Stimulated activated naive CD4-positive, alpha-beta T cell (primary cell): ENCODE data around the gene CUL3.
"Not testable (repeated sequence)": the region's sequence is repeated elsewhere in the genome, so short reads cannot be mapped to it uniquely, and the experiment has no call there.

Experiments
- DNase-seq, 6 experiments: peaks; one replicate each; lab custom pipeline; 2025; lab: John Stamatoyannopoulos, UW

Gene CUL3

GRCh38 chr2:224543939-224544338 lies 41.2 kb downstream of the CUL3 start:
- DNase-seq: no peak

DNA sequence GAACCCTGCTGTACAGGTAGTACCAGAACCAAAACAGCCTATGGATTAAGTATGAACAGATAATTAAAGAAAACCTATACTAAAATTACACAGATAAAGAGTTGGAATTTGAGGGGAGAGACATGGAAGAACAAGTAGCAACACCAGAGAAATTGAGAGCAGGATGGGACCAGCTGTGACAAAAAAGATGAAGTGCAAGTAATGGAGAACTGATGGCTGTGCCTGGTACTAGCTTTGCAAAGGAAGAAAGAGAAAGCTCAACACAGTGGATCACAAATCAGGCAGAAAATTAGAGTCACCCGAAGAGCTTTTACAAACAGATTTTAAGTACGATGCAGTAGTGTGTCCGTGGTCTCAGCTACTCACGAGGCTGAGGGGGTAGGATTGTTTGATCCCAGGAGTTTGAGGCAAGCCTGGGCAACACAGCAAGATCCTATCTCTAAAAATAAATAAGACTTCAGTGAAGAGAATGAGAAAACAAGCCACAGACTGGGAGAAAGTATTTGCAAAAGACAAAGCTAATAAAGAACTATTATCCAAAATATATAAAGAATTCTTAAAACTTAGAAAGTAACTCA lies 46.5 kb downstream of the CUL3 start:
- DNase-seq: no peak

GRCh38 chr2:224532931-224533330 lies 52.2 kb downstream of the CUL3 start:
- DNase-seq: no peak

DNA sequence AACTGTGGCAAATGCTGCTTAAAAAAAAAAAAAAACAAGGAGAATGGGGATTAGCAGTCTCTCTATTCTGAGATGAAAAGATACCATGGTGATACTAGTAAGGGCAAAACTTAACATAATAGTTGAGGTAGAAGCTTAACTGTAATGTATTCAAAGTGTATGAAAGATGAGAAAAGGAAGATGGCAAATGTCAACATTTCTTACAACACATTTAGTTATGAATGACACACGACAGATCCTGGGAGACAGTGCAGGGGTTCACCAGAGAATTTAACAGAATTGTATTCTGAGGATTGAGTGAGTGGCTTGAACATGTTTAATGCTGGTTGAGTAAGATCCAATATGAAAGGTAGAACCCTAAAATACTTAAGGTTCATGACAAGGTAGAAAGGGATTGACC lies 52.7 kb downstream of the CUL3 start:
- no peak for DNase-seq

DNA sequence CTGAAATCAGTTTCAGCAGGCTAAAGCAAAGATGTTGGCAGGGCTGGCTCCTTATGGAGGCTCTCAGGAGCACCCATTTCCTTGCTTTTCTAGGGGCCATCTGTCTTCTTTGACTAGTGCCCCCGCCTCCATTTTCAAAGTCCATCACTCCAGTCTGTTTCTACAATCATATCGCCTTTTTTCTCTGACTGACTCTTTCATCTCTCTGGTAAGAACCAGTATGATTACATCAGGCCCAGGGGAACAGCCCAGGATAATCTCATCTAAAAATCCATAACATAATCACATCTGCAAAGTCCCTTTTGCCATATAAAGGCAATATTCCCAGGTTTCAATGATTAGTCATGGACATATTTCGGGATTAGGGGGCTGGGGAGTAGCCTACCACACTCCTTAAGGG lies 57.0 kb downstream of the CUL3 start:
- no peak for DNase-seq

DNA sequence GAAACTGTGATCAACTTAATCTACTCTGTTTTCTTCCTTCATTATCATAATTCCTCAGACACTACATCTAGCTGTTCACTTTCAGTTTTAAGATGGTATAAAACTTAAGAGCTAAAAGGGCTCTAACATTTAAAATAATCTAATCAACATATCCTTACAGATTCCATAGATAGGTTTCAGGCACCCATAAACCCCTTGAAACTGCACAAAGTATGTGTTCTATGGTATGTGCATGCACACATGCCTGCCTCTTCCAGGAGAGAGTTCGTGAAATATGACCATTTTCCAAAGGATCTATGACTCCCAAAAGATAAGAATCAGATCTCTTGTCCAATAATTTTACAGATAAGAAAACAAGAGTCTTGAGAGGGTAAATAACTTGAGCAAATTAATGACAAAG lies 59.4 kb downstream of the CUL3 start:
- DNase-seq: no peak

- DNase-seq: no peak
Measured at GRCh38 chr2:224524657-224525056, 60.5 kb downstream of the CUL3 start.

DNA sequence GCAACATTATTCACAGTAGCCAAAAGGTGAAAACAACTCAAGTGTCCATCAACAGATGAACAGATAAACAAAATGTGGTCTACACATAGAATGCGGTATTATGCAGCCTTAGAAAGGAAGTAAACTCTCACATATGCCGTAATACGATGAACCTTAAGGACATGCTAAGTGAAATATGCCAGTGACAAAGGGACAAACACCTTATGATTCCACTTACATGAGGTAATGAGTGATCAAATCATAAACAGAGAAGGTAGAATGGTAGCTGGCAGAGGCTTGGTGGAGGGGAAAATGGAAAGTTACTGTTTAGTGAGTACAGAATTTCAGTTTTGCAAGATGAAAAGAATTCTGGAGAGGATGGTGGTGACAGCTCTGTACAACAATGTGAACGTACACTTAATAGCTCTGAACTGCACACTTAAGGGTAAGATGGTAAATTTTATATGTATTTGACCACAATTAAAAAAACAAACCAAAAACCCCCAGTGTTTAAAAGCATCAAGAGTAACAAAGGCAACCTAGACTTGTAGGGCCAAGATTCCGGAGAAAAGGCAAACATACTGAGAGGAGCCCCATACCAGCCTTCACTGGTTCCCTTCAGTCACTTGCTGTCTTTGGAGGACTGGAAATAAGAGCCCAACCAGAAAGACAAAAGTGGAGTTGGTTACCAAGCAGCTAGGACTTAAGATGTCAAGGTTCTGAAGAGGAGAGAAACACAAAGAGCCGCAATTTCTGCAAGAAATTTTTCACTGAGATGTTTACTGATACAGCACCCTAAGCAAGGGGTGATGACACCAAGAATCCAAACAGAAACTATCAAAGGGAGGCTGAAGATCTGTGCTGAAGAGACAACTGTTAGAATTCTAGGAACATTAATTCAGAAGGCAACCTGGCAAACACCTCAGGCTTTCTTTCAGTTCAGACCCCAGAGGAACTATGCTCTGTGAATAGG lies 61.3 kb downstream of the CUL3 start:
- DNase-seq: peak in 1 of 6 experiments; percentile 13

DNA sequence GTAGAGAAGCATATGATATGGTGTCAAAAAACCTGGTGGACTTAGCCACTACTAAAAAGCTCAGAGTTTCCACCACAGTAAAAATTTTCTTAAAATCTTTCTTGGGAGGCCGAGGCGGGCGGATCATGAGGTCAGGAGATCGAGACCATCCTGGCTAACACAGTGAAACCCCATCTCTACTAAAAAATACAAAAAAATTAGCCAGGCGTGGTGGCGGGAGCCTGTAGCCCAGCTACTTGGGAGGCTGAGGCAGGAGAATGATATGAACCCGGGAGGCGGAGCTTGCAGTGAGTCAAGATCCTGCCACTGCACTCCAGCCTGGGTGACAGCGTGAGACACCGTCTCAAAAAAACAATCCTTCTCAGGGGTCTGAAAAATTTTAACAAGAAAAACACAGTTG lies 62.7 kb downstream of the CUL3 start:
- not testable (repeated sequence) for DNase-seq

- DNase-seq: peak in 1 of 6 experiments; percentile 3
Measured at GRCh38 chr2:224520064-224520463, 65.1 kb downstream of the CUL3 start.

DNA sequence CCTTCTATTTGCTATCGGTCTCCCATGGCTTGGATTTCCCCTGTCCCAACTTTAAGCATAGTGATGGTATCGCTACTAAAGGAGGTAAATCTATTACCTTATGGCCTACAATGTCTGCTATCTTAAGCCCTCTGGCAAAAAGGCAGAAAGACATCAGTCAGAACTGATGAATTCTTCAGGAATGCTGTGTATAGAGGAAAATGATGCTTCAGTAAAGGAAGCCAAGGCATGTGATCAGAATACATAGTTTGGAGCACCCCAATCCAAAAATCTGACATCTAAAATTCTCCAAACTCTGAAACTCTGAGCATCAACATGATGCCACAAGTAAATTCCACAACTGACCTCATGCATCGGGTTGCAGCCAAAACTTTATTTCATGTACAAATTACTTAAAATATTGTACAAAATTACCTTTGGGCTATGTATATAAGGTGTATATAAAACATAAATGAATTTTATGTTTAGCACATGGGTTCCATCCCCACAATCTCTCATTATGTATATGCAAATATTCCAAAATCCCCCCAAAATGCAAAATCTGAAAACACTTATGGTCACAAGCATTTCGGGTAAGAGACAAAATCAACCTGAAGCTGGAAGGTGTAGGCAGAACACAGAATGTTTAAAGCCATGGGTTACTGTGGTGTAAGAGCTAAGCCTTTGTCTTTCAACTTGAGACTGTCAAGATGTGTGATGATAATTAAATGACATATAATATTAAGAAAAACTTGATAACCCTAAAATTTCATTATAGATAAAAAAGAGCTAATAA lies 66.2 kb downstream of the CUL3 start:
- no peak for DNase-seq

GRCh38 chr2:224517963-224518362 lies 67.2 kb downstream of the CUL3 start:
- DNase-seq: no peak

DNA sequence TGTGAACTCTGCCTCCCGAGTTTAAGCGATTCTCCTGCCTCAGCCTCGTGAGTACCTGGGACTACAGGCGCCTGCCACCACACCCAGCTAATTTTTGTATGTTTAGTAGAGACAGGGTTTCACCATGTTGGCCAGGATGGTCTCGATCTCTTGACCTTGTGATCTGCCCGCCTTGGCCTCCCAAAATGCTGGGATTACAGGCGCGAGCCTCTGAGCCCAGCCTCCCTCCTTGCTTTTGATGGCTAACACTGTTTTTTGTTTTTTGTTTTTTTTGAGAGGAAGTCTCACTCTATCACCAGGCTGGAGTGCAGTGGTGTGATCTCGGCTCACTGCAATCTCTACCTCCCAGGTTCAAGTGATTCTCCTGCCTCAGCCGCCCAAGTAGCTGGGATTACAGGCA lies 68.8 kb downstream of the CUL3 start:
- DNase-seq: not testable (repeated sequence)

- DNase-seq: no peak
Measured at GRCh38 chr2:224513991-224514390, 71.2 kb downstream of the CUL3 start.

- DNase-seq: no peak
Measured at GRCh38 chr2:224507789-224508188, 77.4 kb downstream of the CUL3 start.

DNA sequence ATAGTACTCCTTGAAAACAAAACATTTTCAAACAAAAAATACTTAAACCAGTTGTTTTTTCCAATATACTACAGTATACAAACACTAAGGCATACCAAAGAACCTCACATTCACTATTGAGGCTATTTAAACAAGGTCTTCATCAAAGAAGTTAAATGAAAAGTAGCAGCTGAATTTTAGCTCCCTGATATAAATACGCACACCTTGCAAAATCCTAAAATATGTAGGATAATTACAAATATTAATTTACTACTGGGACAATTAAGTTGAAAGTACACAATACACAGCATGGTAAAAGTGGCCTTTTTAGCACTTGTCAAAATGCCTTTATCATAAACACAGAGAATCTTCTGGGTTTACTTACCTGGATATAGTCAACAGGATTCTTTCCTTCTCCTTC lies 78.7 kb downstream of the CUL3 start:
- DNase-seq: no peak

- no peak for DNase-seq
Measured at GRCh38 chr2:224498991-224499390, 86.2 kb downstream of the CUL3 start.

DNA sequence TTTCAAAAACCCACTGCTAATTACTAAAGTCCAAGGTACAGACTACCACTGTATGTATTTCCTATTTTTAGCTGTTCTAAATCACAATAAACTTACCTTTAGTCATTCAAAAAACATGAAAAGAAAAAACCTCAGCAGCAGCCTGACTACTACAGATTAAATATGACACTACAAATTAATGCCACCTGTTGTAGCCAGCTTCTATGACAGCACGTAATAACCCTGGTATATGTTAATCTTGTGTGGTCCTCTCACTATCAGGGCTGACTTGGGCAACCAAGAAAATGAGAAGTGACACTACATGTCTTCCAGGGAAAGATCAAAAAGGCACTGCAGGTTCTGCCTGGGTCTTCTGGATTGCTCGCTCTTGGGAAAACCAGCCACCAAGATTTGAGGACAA lies 92.6 kb downstream of the CUL3 start:
- DNase-seq: no peak

DNA sequence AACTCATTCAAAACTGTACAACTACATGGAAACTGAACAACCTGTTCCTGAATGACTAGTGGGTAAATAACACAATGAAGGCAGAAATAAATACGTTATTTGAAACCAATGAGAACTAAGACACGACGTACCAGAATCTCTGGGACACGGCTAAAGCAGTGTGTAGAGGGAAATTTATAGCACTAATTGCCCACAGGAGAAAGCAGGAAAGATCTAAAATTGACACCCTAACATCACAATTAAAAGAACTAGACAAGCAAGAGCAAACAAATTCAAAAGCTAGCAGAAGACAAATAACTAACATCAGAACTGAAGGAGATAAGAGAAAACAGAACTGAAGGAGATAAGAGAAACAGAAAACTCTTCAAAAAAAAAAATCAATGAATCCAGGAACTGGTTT lies 97.2 kb downstream of the CUL3 start:
- not testable (repeated sequence) for DNase-seq

DNA sequence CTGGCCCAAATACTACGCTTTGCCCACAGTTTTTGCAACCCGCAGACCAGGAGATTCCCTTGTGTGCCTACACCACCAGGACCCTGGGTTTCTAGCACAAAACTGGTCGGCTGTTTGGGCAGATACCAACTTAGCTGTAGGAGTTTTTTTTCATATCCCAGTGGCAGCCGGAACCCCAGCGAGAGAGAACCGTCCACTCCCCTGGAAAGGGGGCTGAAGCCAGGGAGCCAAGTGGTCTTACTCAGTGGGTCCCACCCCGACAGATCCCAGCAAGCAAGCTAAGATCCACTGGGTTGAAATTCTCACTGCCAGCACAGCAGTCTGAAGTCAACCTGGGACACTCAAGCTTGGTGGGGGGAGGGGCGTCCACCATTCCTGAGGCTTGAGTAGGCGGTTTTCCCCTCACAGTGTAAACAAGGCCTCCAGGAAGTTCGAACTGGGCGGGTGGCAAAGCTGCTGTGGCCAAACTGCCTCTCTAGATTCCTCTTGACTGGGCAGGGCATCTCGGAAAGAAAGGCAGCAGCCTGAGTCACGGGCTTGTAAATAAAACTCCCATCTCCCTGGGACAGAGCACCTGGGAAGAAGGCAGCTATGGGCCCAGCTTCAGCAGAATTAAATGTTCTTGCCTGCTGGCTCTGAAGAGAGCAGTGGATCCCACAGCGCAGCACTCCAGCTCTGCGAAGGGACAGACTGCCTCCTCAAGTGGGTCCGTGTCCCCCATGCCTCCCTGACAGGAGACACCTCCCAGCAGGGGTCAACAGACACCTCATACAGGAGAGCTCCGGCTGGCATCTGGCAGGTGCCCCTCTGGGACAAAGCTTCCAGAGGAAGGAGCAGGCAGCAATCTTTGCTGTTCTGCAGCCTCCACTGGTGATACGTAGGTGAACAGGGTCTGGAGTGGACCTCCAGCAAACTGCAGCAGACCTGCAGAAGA lies 99.8 kb downstream of the CUL3 start:
- not testable (repeated sequence) for DNase-seq

GRCh38 chr2:224479826-224480225 lies 105.3 kb downstream of the CUL3 start:
- no peak for DNase-seq

GRCh38 chr2:224472827-224473226 lies 112.3 kb downstream of the CUL3 start:
- DNase-seq: no peak
